ENCODE measurements around the gene FTO.

FTO gene

GRCh38 chr16:53872248-53873221 is 168.6 kb downstream of the FTO start:
- Histone ChIP-seq H3K4me2 (ENCODE audit: low read length) (no peak overlapping the region), H2AFZ (no peak overlapping the region), H3K9ac (no peak overlapping the region), H3K27me3 (ENCODE audit: control insufficient read depth, insufficient read depth, low read length) (no peaks in the 10 kb centered on the region), H3K36me3 (ENCODE audit: control insufficient read depth, insufficient read depth, low read length) (no peaks in the 10 kb centered on the region), H3K27ac (no peak overlapping the region), H3K9me3 (ENCODE audit: control insufficient read depth, low read length) (no peaks in the 10 kb centered on the region), H3K4me1 (peaks cover 4% of the 10 kb centered on the region), H3K79me2 (peaks cover 3% of the 10 kb centered on the region), H3K4me3 (ENCODE audit: low read depth, low read length) (no peak overlapping the region)
- no peak for TF ChIP-seq CTCF (IDR thresholded peaks at IDR 0.05)

- no peak for TF ChIP-seq CTCF (IDR thresholded peaks at IDR 0.05)
- Histone ChIP-seq H2AFZ (no peak overlapping the region), H3K9ac (no peak overlapping the region)
Measured at GRCh38 chr16:53876811-53877210, 172.9 kb downstream of the FTO start.

GRCh38 chr16:53878216-53878615 is 174.3 kb downstream of the FTO start:
- Histone ChIP-seq H3K27ac (no peak overlapping the region), H3K4me2 (ENCODE audit: low read length) (no peak overlapping the region), H2AFZ (no peak overlapping the region), H3K27me3 (ENCODE audit: control insufficient read depth, insufficient read depth, low read length) (no peaks in the 10 kb centered on the region), H3K9ac (no peak overlapping the region), H3K9me3 (ENCODE audit: control insufficient read depth, low read length) (no peaks in the 10 kb centered on the region), H3K36me3 (ENCODE audit: control insufficient read depth, insufficient read depth, low read length) (no peaks in the 10 kb centered on the region), H3K79me2 (no peaks in the 10 kb centered on the region), H3K4me3 (ENCODE audit: low read depth, low read length) (no peak overlapping the region), H3K4me1 (no peaks in the 10 kb centered on the region)
- TF ChIP-seq CTCF (IDR thresholded peaks at IDR 0.05): no peak

More at GRCh38 chr16:53876811-53877210, 172.9 kb downstream of the FTO start:
- Histone ChIP-seq H3K36me3 (ENCODE audit: control insufficient read depth, insufficient read depth, low read length) (no peaks in the 10 kb centered on the region), H3K9me3 (ENCODE audit: control insufficient read depth, low read length) (no peaks in the 10 kb centered on the region), H3K4me3 (ENCODE audit: low read depth, low read length) (no peak overlapping the region), H3K27me3 (ENCODE audit: control insufficient read depth, insufficient read depth, low read length) (no peaks in the 10 kb centered on the region), H3K4me1 (peaks cover 4% of the 10 kb centered on the region), H3K27ac (no peak overlapping the region), H3K79me2 (no peaks in the 10 kb centered on the region), H3K4me2 (ENCODE audit: low read length) (no peak overlapping the region)

- H3K4me2 ChIP-seq (ENCODE audit: low read length): no peak overlapping the region
- H3K27ac ChIP-seq: no peak overlapping the region
- TF ChIP-seq CTCF (IDR thresholded peaks at IDR 0.05): no peak
- H3K9me3 ChIP-seq (ENCODE audit: control insufficient read depth, low read length): no peaks in the 10 kb centered on the region
- H3K4me1 ChIP-seq: no peaks in the 10 kb centered on the region
- H3K4me3 ChIP-seq (ENCODE audit: low read depth, low read length): no peak overlapping the region
- H3K9ac ChIP-seq: no peak overlapping the region
- no peak overlapping the region for H2AFZ ChIP-seq
- no peaks in the 10 kb centered on the region for H3K36me3 ChIP-seq (ENCODE audit: control insufficient read depth, insufficient read depth, low read length)
- no peaks in the 10 kb centered on the region for H3K27me3 ChIP-seq (ENCODE audit: control insufficient read depth, insufficient read depth, low read length)
- H3K79me2 ChIP-seq: no peaks in the 10 kb centered on the region
Measured at GRCh38 chr16:53881371-53881770, 177.4 kb downstream of the FTO start.

Data from parathyroid adenoma (tissue), 2 donors.